Thoracic aorta (tissue), 2 donors: ENCODE results near the gene MEIS1. TPM values are rescaled to one million over a fixed set of nuclear protein-coding genes. Genes with fewer than 3 reads are reported as not detected.

ENCODE experiments used
- ATAC-seq: fragments of 150-250 bp; one replicate; pipeline ENCODE4 v1.8.0; 2017; ENCODE audit warnings: low read depth; ENCODE audit not compliant: insufficient number of reproducible peaks, low FRiP score
- DNase-seq: peaks from one replicate; pipeline ENCODE4 v3.0.0-alpha.2; 2020; ENCODE audit warnings: low spot score
- H3K27ac ChIP-seq, 2 donors: fragments of 200-600 bp; sonication (generic); 1 replicate in 1 of 2; 2 replicates in 1 of 2; pipeline ENCODE4 v1.5.1; 2016; ENCODE audit warnings: mild to moderate bottlenecking in 2 of 2, moderate library complexity in 2 of 2
- H3K27me3 ChIP-seq: fragments of 200-600 bp; sonication (generic); replicated peaks from 2 replicates; pipeline ENCODE4 v1.6.0; 2016; ENCODE audit warnings: mild to moderate bottlenecking; ENCODE audit not compliant: insufficient read depth
- H3K36me3 ChIP-seq: fragments of 200-600 bp; sonication (generic); one replicate; pipeline ENCODE4 v1.5.1; 2016
- H3K4me1 ChIP-seq, 2 donors: fragments of 200-600 bp; sonication (generic); 1 replicate in 1 of 2; 2 replicates in 1 of 2; pipeline versions ENCODE4 v1.5.1 to v1.6.0; 2016; ENCODE audit warnings: low read depth in 2 of 2, mild to moderate bottlenecking in 1 of 2; ENCODE audit not compliant: control insufficient read depth in 1 of 2
- H3K4me3 ChIP-seq: fragments of 200-600 bp; sonication (generic); 2 replicates; pipeline ENCODE4 v1.5.1; 2016; ENCODE audit warnings: mild to moderate bottlenecking
- H3K9me3 ChIP-seq: fragments of 200-600 bp; sonication (generic); 2 replicates; pipeline ENCODE4 v1.5.1; 2016
- total RNA-seq, 2 donors: library from RNA; depleted of rRNA; stranded (reverse); fragments of >200 nt; gene quantifications; one replicate each; pipeline versions ENCODE4 v1.1.0 to v1.2.3, GENCODE V29; 2016
- TF ChIP-seq, protein P1 (sequence below): fragments of 200-600 bp; sonication (generic); IDR thresholded peaks from one replicate; pipeline ENCODE4 v1.5.1; 2019; ENCODE audit warnings: antibody characterized with exemption

The MEIS1 gene
- total RNA-seq, 2 donors from 2014 or later: 29.4 to 58.4 TPM

DNA sequence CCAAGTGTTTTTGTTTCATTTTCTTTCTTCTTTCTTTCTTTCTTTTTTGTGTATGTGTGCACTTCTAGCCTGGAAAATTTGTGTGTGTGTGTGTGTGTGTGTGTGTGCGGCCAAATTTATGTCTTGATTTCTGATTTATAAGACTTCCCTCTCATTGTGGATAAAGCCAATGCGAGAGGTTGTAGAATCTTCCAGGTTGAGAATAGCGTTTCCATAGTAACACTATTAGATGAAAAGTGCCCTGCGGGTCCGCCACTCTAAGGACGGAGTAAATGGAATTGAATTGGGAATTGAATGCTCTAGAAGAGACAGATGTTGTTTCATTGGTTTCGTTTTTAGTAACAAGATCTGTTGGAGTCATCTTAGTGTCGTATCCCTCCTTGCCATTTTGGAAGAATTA is 81.6 kb downstream of the MEIS1 start:
- DNase-seq: no peak
- Histone ChIP-seq H3K27me3 (no peaks in the 10 kb centered on the region), H3K9me3 (no peaks in the 10 kb centered on the region), H3K36me3 (no peaks in the 10 kb centered on the region), H3K27ac (no peak overlapping the region), H3K4me1 (peaks cover 5 to 12% of the 10 kb centered on the region in 2 donors), H3K4me3 (no peak overlapping the region)
- no peak for ATAC-seq
- TF ChIP-seq, protein P1, sequence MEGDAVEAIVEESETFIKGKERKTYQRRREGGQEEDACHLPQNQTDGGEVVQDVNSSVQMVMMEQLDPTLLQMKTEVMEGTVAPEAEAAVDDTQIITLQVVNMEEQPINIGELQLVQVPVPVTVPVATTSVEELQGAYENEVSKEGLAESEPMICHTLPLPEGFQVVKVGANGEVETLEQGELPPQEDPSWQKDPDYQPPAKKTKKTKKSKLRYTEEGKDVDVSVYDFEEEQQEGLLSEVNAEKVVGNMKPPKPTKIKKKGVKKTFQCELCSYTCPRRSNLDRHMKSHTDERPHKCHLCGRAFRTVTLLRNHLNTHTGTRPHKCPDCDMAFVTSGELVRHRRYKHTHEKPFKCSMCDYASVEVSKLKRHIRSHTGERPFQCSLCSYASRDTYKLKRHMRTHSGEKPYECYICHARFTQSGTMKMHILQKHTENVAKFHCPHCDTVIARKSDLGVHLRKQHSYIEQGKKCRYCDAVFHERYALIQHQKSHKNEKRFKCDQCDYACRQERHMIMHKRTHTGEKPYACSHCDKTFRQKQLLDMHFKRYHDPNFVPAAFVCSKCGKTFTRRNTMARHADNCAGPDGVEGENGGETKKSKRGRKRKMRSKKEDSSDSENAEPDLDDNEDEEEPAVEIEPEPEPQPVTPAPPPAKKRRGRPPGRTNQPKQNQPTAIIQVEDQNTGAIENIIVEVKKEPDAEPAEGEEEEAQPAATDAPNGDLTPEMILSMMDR: no peak

DNA sequence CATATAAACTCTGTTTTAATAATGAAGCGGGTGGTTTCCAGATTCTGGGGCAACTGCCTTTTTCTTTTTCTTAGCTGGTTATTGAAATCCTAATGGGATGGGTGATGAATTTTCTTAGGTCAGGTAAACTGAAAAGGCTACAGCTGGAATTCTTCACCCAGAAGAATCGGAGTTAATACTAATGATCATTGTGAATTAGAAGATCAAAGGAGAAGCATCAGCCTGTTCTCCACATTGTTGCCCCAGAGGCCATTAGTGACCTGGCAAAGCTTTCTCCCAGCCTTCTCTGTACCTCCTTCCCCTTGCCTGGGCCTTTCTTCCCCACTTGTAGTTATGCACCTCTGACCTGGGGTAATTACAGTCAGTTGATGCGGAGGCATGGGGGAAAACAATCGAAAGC is 82.8 kb downstream of the MEIS1 start:
- TF ChIP-seq, protein P1: no peak
- H3K9me3 ChIP-seq: no peaks in the 10 kb centered on the region
- no peak overlapping the region for H3K4me3 ChIP-seq
- no peak for ATAC-seq
- H3K36me3 ChIP-seq: no peaks in the 10 kb centered on the region
- no peak for DNase-seq
- no peak overlapping the region for H3K27ac ChIP-seq
- peaks cover 5% of the 10 kb centered on the region in 2 donors for H3K4me1 ChIP-seq
- H3K27me3 ChIP-seq: no peaks in the 10 kb centered on the region

- no peak overlapping the region for H3K27ac ChIP-seq
- ATAC-seq (no peak), DNase-seq (no peak)
- no peaks in the 10 kb centered on the region for H3K36me3 ChIP-seq
- no peaks in the 10 kb centered on the region for H3K9me3 ChIP-seq
- H3K4me1 ChIP-seq: peaks cover 0 to 5% of the 10 kb centered on the region in 2 donors
- TF ChIP-seq, protein P1: no peak
- H3K27me3 ChIP-seq: no peaks in the 10 kb centered on the region
- no peak overlapping the region for H3K4me3 ChIP-seq
These were observed 84.4 kb downstream of the MEIS1 start for GRCh38 chr2:66519264-66519843.

DNA sequence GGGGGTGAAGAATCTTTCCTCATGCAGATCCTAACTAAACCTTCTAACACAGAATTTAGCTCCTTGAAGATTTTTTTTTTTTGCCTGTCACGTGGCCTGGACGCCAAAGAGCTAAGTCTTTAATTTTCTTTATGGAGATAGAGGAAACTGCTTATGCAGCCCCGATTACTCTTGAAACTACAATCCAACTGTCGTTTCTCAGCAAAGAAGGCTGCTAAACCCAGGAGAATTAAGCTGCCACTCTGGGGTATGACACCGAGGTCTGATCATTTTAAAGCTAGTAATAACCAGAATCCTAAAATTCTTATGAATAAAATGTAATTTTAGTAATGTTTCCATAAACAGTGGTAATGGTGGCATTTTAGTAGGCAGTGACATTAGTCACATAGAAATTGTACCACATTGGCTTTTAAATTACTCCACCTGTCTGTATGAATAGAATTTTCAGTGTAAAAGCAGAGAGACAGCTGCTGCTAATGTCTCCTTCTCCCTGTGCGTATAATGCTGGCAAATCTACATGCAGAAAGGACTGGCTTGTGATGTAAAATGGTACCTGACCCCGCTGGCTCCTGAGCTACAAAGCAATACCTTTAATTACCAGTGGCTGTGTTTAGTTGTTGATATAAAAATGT is 86.5 kb downstream of the MEIS1 start:
- H3K27ac ChIP-seq: no peak overlapping the region
- H3K27me3 ChIP-seq: no peaks in the 10 kb centered on the region
- TF ChIP-seq, protein P1: no peak
- DNase-seq: no peak
- H3K4me1 ChIP-seq: peaks cover 0 to 7% of the 10 kb centered on the region in 2 donors
- no peak overlapping the region for H3K4me3 ChIP-seq
- no peak for ATAC-seq
- no peaks in the 10 kb centered on the region for H3K36me3 ChIP-seq
- H3K9me3 ChIP-seq: no peaks in the 10 kb centered on the region

- Histone ChIP-seq H3K36me3 (no peaks in the 10 kb centered on the region), H3K4me1 (peaks cover 0 to 8% of the 10 kb centered on the region in 2 donors), H3K4me3 (no peak overlapping the region), H3K27ac (no peak overlapping the region), H3K9me3 (no peaks in the 10 kb centered on the region), H3K27me3 (no peaks in the 10 kb centered on the region)
- DNase-seq (no peak), ATAC-seq (no peak)
- TF ChIP-seq, protein P1: no peak
These were observed 87.9 kb downstream of the MEIS1 start for GRCh38 chr2:66522611-66523376.
